Stimulated activated CD8-positive, alpha-beta memory T cell treated with anti-CD3 and anti-CD28 coated beads, Interleukin-12 subunit alpha, Interleukin-12 subunit beta, amount 100 ng/mL, for 4 hours (primary cell): Measurements from ENCODE around the gene TMED7.
A peak's percentile ranks its signal among the peaks of the same experiment; 100 is the strongest.

ENCODE experiments used
- DNase-seq: peaks from one replicate; pipeline ENCODE4 v3.0.0-alpha.2; 2020; ENCODE audit warnings: low read depth

Gene TMED7

DNA sequence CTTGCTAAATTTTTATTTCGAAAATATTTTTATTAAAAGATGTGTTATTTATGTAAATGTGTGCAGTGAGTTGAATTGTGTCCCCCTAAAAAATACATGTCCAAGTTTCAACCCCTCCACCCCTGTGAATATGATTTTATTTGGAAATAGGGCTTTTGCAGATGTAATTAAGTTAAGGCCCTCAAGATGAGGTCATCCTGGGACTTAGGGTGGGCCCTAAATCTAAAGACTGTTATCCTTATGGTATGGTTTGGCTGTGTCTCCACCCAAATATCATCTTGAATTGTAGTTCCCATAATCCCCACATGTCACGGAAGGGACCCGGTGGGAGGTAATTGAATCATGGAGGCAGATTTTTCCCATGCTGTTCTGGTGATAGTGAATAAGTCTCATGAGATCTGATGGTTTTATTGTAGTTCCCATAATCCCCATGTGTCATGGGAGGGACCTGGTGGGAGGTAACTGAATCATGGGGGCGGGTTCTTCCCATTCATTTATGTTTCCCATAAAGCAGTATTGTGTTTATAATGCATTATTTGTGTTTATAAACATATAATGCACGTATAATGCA is 1.5 kb upstream of the TMED7 start:
- DNase-seq = no peak

DNA sequence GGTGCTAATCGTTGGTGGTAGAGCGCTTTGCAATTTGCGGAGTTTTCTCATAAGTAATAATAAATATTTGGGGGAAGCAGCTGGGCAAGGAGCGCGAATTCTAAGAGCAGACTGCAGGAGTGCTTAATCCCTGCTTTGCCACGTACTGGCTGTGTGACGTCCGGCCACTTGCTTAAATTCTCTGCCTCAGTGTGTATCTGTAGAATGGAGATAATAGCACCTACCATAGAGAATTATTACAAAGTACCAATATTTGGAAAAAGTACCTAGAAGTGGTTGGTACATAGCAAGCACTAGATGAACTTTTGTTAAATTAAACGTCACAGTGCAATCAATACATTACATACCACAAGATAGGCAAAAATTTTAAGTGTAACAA is 598 bp upstream of the TMED7 start:
- DNase-seq = no peak

DNA sequence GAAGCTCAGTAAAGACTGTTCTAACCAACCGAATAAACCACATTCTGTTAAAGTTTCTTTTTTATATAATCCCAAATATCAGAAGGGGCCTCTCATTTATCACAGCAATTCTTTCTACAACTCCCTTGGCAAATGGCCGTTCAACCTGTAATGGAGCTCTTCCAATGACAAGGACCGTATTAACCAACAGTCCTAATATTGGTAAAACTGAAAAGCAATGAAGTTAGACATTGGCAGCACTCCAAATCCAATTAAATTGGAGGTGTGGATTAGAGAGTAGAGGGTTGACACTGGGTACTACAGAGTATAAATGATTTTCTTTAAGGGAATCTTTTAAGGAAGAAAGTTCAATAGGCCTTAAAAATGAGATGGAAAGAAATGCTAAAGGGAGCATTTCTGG is 842 bp downstream of the TMED7 start:
- DNase-seq = no peak

DNA sequence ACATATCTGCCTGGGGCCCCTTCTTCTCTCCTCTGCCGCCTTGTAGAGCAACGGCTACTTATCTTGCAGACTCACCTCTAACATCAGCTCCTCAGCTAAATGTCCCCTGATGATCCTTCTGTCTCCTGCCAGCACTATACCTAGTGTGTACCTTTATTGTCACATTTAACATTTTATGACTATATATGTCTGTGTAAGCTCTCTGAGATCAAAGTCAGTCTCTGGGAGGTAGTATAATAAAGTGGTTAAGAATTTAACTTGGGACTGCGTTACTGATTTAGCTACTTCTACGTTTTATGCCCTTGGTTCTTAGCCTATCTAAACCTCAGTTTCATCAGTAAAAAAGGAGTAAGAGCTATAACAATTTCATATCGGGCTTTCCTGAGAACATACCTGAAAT is 2.2 kb downstream of the TMED7 start:
- DNase-seq = no peak

DNA sequence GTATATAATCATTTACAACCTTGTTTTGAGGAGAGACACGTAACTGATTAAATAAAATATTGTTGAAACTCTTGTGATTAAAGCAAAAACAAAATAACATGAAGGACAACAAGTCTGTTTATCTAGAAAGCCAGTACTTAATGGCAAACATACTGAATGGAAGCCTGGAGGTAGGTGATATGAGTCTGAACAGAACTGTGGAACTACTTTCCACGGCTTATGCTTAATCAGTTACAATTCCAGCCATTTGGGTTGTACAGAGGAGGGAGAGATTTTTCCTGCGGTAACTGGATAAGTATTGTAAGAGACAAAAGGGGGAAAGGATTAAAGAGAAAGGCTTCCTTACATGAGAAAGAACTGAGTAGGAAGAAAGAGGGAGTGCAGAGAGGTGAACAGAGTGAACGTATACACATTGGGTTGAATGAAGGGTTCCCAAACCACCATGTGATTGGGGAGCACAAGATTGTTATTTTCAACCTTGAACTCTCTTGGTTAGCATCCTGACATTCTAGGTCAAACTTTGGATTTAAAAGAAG is 4.4 kb downstream of the TMED7 start:
- DNase-seq = no peak

DNA sequence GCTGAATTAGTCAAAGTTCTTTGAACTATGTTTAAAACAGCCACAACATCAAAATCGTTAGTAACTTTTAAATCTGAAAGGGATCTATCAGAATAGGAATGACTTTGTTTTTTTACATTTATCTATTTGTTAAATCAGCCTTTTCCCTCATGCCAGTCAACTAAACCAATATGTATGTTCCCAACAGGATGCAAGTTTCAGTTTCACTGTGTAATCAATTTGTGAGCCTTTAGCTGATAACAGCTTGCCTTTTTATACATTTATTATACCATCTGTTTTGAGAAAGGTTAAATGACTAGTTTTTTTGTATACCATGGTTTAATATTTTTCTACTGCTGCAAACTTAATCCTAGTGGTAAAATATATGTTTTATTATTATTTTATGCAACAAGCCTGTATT is 8.9 kb downstream of the TMED7 start:
- no peak for DNase-seq

DNA sequence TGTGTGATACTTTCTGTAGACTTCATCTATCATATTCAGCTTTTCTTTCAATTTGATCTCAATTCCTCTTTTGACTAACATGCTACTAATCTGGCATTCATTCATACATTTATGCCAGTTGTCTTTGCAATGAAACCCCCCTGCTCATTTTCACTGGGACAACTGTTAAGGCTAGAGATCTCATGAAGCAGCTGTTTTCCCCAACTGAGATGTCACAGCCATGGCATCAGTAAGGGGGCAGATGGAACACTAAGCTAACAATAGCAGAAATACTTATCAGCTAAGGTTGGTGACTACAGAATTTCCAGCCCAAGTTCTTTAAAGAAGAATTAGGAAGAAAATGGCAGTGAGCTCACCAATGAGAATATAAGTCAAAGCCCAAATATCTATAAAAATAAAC is 9.4 kb downstream of the TMED7 start:
- DNase-seq = no peak

DNA sequence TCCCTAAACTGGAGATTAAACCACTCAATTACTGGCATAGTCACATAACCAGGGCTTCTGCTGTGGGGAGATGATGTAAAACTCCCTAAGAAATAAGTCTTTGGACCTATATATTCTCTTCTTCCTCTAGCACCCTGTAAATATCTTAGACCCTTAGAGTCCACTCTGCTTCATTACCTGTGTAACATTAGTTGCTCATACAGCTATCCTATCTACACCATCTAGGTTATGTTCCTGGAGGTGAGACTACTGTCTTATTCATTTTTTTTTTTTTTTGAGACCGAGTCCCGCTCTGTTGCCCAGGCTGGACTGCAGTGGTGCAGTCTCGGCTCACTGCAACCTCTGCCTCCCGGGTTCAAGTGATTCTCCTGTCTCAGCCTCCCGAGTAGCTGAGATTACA is 14.0 kb downstream of the TMED7 start:
- DNase-seq = no peak

DNA sequence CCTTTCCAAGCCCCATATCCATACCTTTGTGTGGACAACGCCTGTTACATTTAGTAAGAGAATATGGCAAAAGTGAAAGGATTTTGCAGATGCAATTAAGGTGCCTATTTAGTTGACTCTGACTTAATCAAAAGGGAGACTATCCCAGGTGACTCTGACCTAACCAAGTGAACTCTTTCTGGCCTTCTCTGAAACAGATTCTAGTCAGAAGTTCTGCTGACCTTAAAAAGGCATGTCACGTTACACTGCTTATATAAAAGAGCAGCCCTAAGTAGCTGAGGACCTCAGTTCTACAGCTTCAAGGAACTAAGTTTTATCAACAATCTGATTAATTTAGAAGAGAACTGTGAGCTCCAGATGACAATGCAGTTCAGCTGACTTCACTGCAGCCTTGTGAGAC is 17.9 kb downstream of the TMED7 start:
- no peak for DNase-seq

DNA sequence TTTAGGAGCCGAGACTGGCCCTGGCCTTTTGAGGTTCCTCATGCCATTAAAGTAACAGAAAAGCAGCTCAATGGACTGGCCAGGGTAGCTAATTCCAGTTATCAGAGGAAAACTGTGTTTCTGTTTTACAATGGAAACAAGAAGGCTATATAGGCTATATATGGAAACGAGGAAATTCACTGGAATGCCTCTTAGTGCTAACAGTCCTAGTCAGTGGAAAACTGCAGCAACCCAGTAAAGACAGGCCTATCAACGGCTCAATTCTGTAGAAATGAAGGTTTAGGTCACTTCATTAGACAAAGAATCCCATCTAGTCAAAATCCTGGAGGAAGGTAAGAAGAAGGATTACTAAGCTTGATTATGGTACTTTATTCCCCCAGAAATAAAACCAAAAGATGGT is 20.4 kb downstream of the TMED7 start:
- no peak for DNase-seq

DNA sequence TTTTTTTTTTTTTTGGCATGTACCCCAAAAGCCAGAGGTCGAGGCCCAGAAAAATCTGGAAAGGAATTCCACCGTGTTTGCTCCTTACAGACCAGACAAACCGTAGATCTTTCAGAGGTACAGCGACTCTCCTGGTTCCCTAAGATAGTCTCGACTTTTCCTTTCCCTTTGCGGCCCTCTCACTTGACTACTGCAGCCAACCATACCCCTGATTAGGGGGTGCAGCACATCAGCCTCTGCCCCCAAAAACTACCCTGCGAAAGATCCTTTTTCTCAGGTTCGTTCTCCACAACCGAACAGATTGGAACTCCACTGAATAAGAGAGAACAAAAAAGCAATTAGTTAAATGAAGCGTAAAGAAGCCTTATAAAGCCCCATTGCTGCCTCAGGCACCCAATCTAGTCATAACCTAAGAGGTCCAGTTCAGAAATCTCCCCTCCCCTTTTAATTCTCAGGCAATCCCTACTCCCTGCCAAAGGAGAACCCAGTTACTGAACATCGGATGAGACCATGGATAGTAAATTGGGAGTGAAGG is 23.2 kb downstream of the TMED7 start:
- DNase-seq = no peak

DNA sequence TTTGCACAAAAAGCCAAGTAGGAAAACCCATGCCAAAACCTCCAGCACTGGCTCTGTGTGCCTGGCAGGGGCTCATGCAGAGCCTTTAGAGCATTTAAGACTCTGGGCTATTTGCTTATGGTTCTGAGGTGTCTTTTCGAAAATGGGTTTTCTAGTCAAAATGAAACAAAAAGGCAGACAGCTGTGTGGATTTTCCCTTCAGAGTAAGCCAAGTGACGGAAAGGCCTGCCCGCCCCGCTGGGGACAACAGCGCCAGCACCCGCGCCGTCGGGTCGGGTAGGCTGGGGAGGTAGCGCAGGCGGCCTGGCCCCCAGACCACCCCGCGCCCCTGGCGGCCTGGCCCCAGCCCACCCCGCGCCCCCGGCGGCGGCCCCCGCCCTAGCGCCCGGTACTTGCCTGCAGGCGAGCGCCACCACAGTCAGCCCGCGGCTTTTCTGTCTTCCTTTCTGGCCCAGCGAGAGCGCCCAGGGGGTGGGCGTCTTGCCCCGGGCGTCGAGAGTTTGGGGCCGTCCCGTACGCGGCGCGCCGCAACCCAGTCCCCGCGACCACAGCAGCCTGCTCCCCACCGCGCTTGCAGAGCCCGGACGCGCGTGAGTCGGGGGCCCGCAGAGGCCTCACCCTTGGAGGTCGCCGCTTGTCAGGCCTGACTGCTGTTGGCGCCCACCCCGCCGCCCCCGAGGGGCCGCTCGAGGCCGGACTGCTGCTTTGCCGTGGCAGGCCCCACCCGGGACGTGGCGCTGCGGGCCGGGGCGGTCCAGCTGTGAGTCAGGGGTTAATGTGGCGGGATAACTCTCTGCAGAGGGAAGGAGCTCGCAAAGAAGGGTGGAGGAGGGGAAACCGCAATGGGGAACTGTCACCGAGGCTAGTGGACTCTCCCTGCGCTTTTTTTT is 23.9 kb downstream of the TMED7 start, which contains the start of gene TICAM2:
TICAM2 (minus strand) TSS at position 779 of the 890 bp plus-strand sequence. CDS start 21,223 bp downstream, outside the sequence.
- peak; percentile 33 for DNase-seq

DNA sequence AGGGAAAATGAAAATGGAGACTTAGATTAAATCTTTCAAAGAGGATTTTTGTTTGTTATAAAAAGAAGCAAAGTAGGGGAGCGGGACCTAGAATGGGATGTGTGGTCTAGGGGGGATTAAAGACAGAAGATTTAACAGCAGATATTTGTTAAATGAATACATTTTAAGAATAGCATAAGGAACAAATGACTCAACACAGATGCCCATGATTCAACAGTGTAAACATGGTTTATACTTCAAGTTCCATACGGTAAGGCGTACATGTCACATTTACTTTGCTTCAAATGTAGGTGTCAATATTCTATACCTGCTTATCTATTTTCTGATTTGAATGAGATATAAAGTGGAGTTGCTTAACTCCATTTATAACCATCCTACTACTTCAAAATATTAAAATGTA is 25.1 kb downstream of the TMED7 start:
- no peak for DNase-seq

DNA sequence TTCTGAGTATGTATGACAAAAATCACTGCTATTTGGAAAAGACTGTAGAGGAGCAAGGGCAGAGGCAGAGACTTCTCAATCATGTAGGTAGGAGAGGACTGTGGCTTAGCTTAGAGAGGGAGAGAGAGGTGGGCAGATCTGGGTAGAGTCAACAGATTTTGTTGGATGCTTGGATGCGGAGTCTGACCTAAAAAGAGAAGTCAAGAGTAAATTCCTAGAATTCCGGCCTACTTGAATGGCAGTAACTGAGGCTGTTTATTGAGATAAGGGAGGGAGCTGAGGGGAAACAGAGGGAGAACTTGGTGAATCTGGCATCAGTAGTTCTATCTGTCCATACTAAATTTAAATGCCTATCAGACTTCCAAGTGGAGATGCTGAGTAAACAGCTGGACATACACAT is 25.9 kb downstream of the TMED7 start:
- DNase-seq = no peak

DNA sequence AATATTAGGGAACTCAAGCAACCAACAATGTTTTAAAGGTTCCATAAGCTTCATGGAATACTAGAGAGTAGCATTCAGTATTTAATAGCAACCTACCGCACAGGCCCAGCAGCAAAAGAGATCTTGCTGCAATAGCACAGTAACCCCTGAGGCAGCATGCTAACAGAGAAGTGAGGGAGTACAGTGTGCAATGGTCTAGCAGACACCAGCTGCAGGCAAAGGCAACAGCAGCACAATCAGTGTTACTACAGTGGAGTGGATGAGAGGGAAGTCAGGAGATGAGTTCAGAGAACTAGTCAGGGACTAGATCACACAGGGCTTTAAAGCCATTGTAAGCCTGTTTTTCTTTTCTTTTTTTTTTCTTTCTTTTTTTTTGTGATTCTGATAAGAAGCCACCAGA is 26.3 kb downstream of the TMED7 start:
- no peak for DNase-seq

DNA sequence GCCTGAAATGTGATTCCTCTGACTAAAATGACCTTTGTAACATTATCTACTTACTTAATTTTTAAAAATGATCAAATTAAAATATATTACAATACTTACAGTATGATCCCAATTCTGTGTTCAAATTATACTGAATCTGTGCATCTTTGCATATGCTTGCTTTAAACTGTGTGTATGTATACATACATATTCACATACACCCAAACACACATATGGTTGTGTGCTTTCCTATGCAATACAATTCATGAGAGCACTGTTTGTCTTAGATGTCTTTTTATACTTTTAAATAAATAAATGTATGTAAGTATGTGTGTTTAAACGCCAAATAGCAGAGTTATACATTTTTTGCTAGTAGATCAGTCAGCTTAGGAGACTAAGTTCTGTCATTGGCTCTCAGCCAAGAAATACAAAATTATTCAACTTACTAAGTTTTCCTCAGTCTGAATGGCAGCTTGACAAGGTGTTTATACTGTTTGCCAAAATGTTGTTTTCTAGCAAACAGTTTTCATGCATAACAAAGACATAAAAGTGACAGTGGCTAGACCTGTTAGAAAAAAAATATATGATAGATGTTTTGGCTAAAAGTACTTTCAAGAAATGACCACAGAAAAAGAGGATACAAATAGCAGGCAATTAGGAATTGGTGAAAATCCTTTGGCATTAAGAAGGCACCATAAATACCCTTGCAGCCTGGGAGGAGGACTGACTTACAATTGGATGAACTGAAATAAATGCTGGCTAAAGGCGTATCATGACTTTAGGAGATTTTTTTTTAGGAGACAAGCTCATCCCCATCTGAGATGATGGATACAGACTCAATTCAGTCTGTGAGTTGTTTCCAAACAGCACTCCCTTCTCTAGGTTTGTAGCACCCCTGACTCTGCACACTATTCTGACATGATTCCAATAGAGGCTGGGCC is 31.4 kb downstream of the TMED7 start:
- DNase-seq = no peak

DNA sequence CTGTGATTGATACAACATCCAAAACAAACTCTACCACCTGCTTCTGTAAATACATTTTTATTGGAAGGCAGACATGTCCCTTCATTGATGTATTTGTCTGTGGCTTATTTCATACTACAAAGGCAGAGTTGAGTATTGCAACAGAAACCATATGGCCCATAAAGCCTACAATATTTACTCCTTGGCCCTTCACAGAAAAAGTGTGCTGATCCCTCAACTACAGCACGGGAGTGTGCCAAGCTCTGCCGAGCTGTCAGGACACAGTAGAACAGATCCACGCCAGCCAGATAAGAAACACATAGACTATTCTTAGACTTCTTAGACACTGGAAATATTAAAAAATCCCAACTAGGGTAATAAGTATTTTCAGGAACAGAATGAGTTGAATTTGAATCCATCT is 36.8 kb downstream of the TMED7 start:
- DNase-seq = no peak

DNA sequence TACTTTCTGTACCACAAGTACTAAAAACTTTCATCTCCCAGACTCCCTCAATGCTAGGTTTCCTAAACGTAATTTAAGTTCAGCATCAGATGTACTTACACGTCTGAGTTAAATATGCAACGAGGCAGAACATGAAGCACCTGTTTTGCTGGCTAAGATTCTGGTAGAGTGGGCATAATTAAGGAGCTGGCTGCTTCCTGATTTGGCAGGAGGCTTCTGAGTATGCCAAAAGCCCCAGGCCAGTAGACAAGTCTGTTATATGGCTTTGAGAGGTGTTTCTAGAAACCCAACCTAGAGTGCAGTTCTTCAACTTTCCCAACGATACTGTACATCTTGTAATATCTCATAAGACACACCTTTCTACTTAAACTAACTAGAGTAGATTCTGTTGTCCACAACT is 37.2 kb downstream of the TMED7 start:
- DNase-seq = no peak

DNA sequence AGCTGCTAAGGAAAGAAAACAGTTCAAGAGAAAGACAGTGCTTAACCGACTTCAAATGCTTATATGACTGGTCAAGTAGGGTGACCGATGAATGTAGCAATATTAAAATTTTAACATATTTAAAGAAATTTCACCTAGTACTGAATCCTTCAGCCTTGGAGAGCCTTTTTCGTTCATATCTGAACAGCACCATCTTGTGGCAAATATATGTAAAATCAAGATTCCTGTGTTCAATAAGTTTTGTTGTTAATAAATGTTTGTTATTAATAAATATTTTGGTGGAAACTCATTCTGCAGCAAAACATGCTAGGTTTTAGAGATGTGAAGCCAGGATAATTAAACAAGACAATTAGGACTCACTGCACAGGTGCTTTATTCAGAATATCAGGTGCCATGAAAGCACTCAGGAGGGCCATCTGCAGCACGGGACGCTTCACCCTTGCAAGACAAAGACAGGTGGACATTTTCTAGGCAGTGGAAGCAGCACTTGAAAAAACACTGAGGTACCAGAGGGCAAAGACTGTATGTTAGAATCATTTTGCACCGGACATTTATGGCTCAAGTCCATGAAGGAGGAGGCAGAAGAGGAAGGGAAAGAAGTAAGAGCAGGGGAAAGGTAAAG is 39.2 kb downstream of the TMED7 start:
- DNase-seq = no peak

DNA sequence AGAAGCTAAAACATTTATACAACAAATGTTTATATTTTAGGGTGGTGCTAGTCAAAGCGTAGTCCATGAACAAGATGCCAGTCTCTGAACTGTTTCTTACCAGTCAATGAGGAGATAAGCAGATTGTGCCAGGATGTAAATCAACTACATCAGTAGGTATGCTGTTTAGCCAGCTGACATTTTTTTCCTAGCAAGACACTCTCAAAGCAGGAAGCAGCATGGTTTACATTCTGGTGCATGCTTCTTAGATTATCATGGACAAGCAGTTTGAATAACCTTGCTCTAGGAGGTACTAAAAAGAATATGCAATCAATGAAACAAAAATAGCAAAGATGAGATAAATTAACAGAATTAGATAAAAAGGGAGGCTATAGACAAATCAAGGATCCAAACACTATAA is 40.6 kb downstream of the TMED7 start:
- no peak for DNase-seq

DNA sequence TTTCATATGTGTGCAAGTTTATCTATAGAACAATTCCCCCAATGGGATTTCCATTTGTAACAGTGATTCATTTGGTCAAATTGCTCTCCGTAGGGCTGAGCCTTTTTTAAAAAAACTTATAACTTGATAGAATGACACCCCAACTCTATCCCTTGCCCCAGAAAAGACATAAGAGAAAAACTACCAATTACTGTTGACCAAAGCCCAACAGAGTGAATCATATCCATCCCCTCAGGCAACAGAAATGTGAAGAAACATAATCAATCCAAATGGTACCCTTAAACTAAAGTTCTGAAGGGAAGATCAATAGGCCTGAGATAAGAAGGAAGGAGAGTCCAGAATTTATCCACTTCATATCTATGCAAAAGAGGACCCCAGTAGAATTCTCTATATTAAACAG is 41.3 kb downstream of the TMED7 start:
- DNase-seq = no peak

DNA sequence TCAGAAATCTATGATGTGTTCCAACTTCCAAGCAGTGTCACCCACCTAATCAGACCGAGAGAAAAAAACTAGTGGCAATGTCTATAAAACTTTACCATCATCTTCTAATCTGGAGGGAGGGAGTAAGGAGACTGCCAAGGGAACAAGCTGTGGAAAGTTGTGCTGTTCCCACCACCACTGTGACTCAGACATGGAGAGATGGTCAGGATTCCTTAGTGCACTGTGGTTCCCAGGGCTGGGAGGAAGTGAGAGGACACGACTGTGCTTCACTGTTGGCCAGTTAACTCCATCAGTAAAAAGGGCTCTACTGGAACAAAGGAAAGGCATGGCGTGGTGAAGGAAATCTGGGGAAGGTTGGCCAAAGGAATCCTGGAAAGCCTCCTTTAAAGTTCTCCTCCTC is 42.4 kb downstream of the TMED7 start:
- no peak for DNase-seq
